ENCODE results near the gene RGS8. TPM values are rescaled to one million over a fixed set of nuclear protein-coding genes. Genes with fewer than 3 reads are reported as not detected.

RGS8 gene
- total and polyA plus RNA-seq, 10 of the 15 experiments (the other 5 are each of a cell fraction or from before 2014, with no cell fraction given) = 0.03 to 0.62 (median 0.33) TPM

DNA sequence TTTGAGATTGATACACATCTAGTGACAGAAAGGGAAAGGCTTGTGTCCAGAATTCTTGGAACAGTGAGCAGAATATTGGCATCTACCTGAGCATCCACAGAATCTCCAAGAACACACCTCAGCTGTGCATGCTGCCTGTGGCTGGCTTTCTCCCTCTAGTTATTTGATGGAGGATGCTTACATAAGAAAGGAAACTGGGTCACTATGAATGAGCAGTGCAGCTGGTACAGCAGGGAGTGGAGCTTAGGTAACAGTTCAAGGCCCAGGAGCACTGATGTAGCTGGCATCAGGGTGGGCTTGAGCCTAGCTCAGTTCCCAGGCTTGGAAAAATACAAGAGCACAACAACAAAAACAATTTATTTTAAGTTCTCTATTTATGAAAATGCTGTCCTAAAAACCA, 26.3 kb downstream of the RGS8 start:
- RAD21 ChIA-PET (ENCODE audit: unreplicated experiment) = interaction anchor here (1.1 to 1.4 kb wide), 2 partner anchors 13 to 124 kb away, joined by 3 to 5 read pairs; no protein-coding TSS in a partner anchor
- Histone ChIP-seq H3K27ac (ENCODE audit: control insufficient read depth, insufficient read depth) (no peak overlapping the region), H3K9me3 (replicated peaks; ENCODE audit: control insufficient read depth, insufficient read depth, low read length) (no peaks in the 10 kb centered on the region), H3K9ac (ENCODE audit: control insufficient read depth, insufficient read depth, low read length) (no peak overlapping the region), H3K36me3 (ENCODE audit: control insufficient read depth in 2 of 2, insufficient read depth in 2 of 2, low read length in 1 of 2) (no peaks in the 10 kb centered on the region), H3K27me3 (replicated peaks in 1 of 2; ENCODE audit: control insufficient read depth in 2 of 2, insufficient read depth in 2 of 2, low read length in 1 of 2) (no peaks in the 10 kb centered on the region), H3K79me2 (ENCODE audit: control insufficient read depth, insufficient read depth, low read length) (no peaks in the 10 kb centered on the region), H3K4me1 (ENCODE audit: control insufficient read depth, insufficient read depth, low read length) (no peaks in the 10 kb centered on the region), H3K4me3 (no peak overlapping the region), H4K20me1 (ENCODE audit: control insufficient read depth, insufficient read depth) (no peaks in the 10 kb centered on the region), H2AFZ (ENCODE audit: control insufficient read depth, low read depth, low read length) (no peak overlapping the region), H3K4me2 (ENCODE audit: control insufficient read depth, insufficient read depth) (no peak overlapping the region)
- CTCF ChIA-PET = interaction anchor here (1.4 to 1.5 kb wide), 2 partner anchors 9 to 123 kb away, joined by 3 to 5 read pairs; no protein-coding TSS in a partner anchor
- no peak for FAIRE-seq
- no peak for ATAC-seq
- SMC1A ChIA-PET (ENCODE audit: uncharacterized antibody, unreplicated experiment) = interaction anchor here (0.7 to 11.1 kb wide), 5 partner anchors 9 to 133 kb away, joined by 3 to 106 read pairs (median 3); no protein-coding TSS in a partner anchor
- in situ Hi-C loops (cut with MboI) (no loop called here), intact Hi-C loops (cut with micrococcal nuclease; ENCODE audit: unreplicated experiment) (no loop called here)
- BruUV-seq (replicated peaks) = no TSS peak
- POLR2A ChIA-PET = interaction anchor here (0.6 to 1.2 kb wide), 2 partner anchors 16 to 1346 kb away, joined by 3 to 5 read pairs; no protein-coding TSS in a partner anchor
- TF ChIP-seq JUNB (IDR thresholded peaks at IDR 0.05) (no peak), SUPT20H (IDR thresholded peaks at IDR 0.05; ENCODE audit: borderline replicate concordance, control insufficient read depth, low read depth, low read length) (no peak), CHD2 (IDR thresholded peaks at IDR 0.05; ENCODE audit: borderline replicate concordance, low read depth, low read length) (no peak), ZNF274 (IDR thresholded peaks at IDR 0.05; ENCODE audit: insufficient read depth, insufficient read length) (no peak)
- DNase-seq (ENCODE audit: low read depth, low spot score) = no peak

DNA sequence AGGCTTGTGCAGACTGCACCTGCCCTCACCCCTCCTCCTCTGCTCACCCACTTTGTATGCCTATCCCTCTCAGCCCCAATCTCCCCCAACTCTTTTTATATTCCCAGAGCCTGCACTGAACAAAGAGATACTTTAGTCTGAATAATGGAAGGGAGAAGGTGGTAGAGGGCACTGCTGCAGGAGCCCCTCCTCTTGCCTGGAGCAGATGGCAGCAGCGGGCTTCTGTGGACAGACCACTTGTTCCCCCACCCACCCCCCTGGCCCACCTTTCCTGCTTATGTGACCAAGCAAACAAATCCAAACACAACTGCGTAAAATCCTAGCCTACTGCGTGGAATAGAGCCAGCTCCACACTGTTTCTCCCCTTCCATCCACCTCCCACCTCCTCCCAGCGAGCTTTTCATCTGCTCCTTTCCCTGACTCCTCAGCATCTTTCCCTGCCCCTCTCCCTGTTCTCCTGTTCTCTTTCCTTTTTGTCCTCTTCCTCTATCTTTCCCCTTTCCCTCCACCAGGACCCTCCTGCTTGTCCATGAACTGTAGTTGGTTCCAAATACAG, 27.5 kb downstream of the RGS8 start:
- Histone ChIP-seq H3K9ac (ENCODE audit: control insufficient read depth, insufficient read depth, low read length) (no peak overlapping the region), H2AFZ (ENCODE audit: control insufficient read depth, low read depth, low read length) (no peak overlapping the region), H3K27ac (ENCODE audit: control insufficient read depth, insufficient read depth) (no peak overlapping the region), H4K20me1 (ENCODE audit: control insufficient read depth, insufficient read depth) (no peaks in the 10 kb centered on the region), H3K4me1 (ENCODE audit: control insufficient read depth, insufficient read depth, low read length) (no peaks in the 10 kb centered on the region), H3K4me3 (no peak overlapping the region), H3K27me3 (replicated peaks in 1 of 2; ENCODE audit: control insufficient read depth in 2 of 2, insufficient read depth in 2 of 2, low read length in 1 of 2) (no peaks in the 10 kb centered on the region), H3K9me3 (replicated peaks; ENCODE audit: control insufficient read depth, insufficient read depth, low read length) (no peaks in the 10 kb centered on the region), H3K36me3 (ENCODE audit: control insufficient read depth in 2 of 2, insufficient read depth in 2 of 2, low read length in 1 of 2) (no peaks in the 10 kb centered on the region), H3K79me2 (ENCODE audit: control insufficient read depth, insufficient read depth, low read length) (no peaks in the 10 kb centered on the region), H3K4me2 (ENCODE audit: control insufficient read depth, insufficient read depth) (no peak overlapping the region)
- ChIA-PET RAD21 (ENCODE audit: unreplicated experiment) (interaction anchor here (0.8 kb wide), 1 partner anchor 25 kb away, joined by 4 read pairs; no protein-coding TSS in a partner anchor), SMC1A (ENCODE audit: uncharacterized antibody, unreplicated experiment) (interaction anchor here (0.7 to 1.6 kb wide), 2 partner anchors 9 to 20 kb away, joined by 3 to 6 read pairs; no protein-coding TSS in a partner anchor), CTCF (interaction anchor here (1.5 kb wide), 1 partner anchor 124 kb away, joined by 5 read pairs; no protein-coding TSS in a partner anchor), POLR2A (interaction anchor here (1.8 kb wide), 1 partner anchor 41 kb away, joined by 6 read pairs; no protein-coding TSS in a partner anchor)
- BruUV-seq (replicated peaks) = no TSS peak
- FAIRE-seq = no peak
- 77% methylated on average over 4 of the region's 4 CpGs for WGBS (ENCODE audit: insufficient coverage, insufficient replicate concordance, low lambda C conversion rate, missing lambda C conversion rate)
- no peak for ATAC-seq
- intact Hi-C loops (cut with micrococcal nuclease; ENCODE audit: unreplicated experiment) = no loop called here
- in situ Hi-C loops (cut with MboI) = no loop called here
- DNase-seq (ENCODE audit: low read depth, low spot score) = no peak
- TF ChIP-seq TCF3 (IDR thresholded peaks at IDR 0.05; ENCODE audit: borderline replicate concordance, insufficient read depth, low read depth, low read length) (no peak), TBL1XR1 (IDR thresholded peaks at IDR 0.05; ENCODE audit: low read depth, low read length) (no peak)
- TF ChIP-seq, protein P1, sequence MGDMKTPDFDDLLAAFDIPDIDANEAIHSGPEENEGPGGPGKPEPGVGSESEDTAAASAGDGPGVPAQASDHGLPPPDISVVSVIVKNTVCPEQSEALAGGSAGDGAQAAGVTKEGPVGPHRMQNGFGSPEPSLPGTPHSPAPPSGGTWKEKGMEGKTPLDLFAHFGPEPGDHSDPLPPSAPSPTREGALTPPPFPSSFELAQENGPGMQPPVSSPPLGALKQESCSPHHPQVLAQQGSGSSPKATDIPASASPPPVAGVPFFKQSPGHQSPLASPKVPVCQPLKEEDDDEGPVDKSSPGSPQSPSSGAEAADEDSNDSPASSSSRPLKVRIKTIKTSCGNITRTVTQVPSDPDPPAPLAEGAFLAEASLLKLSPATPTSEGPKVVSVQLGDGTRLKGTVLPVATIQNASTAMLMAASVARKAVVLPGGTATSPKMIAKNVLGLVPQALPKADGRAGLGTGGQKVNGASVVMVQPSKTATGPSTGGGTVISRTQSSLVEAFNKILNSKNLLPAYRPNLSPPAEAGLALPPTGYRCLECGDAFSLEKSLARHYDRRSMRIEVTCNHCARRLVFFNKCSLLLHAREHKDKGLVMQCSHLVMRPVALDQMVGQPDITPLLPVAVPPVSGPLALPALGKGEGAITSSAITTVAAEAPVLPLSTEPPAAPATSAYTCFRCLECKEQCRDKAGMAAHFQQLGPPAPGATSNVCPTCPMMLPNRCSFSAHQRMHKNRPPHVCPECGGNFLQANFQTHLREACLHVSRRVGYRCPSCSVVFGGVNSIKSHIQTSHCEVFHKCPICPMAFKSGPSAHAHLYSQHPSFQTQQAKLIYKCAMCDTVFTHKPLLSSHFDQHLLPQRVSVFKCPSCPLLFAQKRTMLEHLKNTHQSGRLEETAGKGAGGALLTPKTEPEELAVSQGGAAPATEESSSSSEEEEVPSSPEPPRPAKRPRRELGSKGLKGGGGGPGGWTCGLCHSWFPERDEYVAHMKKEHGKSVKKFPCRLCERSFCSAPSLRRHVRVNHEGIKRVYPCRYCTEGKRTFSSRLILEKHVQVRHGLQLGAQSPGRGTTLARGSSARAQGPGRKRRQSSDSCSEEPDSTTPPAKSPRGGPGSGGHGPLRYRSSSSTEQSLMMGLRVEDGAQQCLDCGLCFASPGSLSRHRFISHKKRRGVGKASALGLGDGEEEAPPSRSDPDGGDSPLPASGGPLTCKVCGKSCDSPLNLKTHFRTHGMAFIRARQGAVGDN (IDR thresholded peaks at IDR 0.05) = no peak

Data from GM12878 (cell line).